HG03045 (cell line): ENCODE results near the gene SMG6.
"Not testable (repeated sequence)": the region's sequence is repeated elsewhere in the genome, so short reads cannot be mapped to it uniquely, and the experiment has no call there.

ENCODE experiments used
- ATAC-seq: cut with Tn5 transposase; IDR thresholded peaks from one replicate; pipeline ENCODE4 v1.9.1; 2021; ENCODE audit warnings: mild to moderate bottlenecking, moderate library complexity; ENCODE audit not compliant: unreplicated experiment

SMG6 gene

GRCh38 chr17:2309338-2310154, 6.0 kb upstream of the SMG6 start:
- ATAC-seq: no peak

DNA sequence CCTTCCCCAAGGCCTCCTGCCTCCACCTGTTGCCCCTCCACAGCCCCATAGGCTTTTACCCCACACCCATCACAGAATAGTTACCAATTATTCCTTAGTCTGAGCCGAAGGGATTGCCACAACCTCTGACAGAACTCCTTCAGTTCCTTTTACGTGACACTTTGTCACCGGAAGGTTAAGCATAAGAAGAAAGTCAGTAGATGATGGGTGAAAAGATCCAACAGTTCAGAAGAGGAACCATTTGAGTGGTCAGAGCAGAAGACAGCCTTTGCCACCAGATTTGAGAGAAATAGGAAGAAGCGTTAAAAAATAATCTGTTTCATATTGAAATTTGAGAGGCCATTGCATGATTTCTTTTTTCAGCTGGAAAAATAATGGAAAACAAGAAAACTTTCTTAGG, 1.3 kb upstream of the SMG6 start:
- ATAC-seq: no peak

DNA sequence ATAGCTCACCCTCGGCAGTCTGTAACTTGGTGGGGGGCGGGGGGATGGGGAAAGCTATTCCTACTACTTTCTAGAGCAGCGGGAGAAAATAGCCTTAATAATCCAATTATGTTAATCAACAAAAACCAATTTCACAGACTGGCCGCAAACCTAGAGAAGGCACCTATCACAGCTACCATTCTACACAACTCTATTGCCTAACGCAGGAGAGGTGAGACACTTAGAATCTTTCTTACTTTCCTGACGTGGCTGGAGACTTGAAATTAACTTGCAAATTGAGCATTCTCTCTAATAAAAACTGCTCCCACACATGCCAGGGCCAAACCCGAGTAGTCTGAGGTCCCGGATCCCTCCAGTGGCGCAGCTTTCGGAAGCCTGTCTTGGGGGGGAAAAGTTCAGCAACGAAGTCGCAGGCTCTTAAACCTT, 794 bp downstream of the SMG6 start:
- ATAC-seq: no peak

DNA sequence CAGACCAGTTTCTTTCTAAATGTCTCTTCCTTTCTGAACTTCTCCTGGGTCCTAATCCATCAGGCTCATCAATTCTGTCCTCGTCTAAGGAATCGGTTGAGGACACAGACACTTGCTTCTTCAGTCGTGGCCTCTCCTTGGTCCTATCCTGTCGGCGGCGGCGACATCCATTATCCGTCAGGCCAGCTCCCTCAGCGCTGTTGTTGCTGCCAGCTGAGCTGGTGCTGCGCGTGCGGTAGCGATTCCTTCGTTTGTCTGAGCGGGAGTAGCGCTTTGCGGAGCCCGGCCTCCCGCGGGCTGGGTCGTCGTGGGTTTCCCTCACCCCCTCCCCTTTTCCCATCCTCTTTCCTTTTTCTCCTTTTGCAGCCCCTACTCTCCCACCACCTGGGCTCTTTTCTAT, 3.8 kb downstream of the SMG6 start:
- no peak for ATAC-seq

- ATAC-seq: no peak
Measured at GRCh38 chr17:2299136-2299535, 4.4 kb downstream of the SMG6 start.

- no peak for ATAC-seq
Measured at GRCh38 chr17:2297023-2297422, 6.6 kb downstream of the SMG6 start.

- no peak for ATAC-seq
Measured at GRCh38 chr17:2295575-2295974, 8.0 kb downstream of the SMG6 start.

GRCh38 chr17:2292100-2292499, 11.5 kb downstream of the SMG6 start:
- no peak for ATAC-seq

GRCh38 chr17:2289878-2290478, 13.6 kb downstream of the SMG6 start:
- ATAC-seq: no peak

DNA sequence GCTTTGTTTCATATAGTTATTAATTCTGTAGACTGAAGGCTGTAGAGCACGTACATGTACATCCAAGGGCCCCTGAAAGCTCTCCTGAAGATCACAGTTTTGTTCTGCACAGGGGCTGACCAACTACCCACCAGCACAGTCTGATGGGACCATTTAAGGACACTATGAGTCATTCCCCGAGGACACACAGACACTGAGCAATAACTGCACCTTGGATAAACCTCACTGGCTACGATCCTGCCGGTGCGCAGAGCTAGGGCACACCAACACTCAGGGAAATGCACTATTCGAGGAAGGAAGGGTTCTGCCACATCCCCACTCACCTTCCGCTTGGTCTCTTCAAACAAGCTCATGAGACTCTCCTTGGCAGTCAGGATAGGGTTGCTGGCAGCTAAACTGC, 20.3 kb downstream of the SMG6 start:
- no peak for ATAC-seq

DNA sequence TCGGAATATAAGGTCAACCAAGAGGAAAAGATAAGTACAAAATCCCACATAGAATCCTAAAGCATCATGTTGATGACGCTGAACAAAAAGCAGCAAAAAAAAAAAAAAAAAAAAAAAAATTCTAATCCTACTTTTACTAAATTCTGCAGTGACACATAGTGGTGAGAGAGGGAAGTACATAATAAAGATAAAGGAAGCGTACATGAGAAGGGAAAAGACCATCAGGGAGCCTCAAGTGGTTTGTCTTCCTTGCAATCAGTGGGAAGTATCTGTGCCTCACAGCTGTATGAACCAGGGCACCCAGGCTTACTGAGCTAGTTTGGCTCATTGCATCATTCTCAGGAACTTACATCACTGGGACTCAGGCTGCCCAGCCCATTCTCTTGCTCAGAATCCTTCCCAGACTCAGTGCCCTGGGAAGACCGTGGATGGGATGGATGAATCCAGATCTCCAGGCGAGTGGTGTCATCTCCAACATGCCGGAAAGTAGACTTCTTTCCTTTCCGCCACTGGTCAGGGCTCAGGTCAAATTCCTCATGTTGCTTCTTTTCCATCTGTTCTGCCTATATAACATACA, 21.2 kb downstream of the SMG6 start:
- ATAC-seq: no peak

DNA sequence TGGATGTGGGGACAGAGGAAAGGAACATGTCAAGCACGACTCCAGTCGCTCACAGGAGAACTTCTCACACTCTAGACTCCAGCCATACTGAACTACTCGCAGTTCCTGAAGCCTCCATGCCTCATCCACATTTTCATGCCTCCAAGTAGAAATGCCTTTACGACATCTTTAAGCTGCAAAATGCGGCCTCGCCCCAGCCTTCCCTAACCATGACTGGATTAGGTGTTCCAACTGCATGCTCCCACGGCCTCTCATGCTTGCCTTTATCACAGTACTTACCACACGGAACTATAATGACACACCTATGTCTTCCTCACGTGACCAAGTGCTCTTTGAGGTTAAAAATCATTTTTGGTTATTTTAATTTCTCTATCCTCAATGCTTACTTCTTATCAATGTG, 23.9 kb downstream of the SMG6 start:
- ATAC-seq: no peak

DNA sequence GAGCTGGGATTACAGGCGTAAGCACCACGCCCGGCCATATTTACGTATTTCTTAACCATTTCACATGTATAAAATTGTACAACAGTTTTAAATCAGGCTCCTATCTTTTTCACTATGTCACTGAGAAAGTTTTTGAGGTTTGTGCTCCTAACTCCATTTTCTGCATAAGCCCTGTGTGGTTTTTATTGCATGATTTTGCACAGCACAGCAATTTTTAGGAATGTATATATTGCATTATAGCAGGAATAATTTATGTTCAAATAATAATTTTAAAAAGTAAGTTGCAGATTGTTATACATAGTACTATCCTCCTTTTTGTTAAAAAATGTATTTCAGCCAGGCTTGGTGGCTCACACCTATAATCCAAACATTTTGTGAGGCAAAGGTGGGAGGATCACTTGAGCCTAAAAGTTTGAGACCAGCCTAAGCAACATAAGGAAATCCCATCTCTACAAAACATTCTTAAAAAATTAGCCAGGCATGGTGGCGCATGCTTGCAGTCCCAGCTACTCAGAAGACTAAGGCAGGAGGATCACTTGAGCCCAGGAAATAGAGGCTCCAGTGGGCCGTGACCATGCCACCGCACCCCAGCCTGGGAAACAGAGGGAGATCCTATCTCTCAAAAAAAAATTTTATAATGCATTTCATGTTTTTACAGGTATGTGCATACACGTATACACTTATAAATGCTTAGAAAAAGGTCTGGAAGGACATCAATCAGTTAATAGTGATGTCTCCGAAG, 26.0 kb downstream of the SMG6 start:
- ATAC-seq: no peak

DNA sequence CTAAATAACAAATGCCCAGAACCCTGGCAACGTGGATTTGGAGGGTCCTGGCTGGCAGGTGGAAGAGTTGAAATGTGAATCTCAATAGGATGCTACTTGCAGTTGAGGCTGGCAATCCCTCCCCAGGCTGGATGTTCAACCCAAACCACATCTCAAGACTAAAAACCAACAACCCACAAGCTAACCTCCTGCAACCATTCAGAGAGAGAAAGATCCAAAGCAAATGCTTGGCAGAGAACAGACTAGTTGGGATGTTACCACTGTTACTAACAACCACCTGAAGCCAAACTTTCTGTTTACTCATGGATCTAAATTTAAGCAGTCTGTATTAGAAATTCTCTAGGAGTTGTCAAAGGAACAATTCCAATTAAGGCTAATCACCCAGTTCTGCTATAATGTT, 27.9 kb downstream of the SMG6 start:
- no peak for ATAC-seq

DNA sequence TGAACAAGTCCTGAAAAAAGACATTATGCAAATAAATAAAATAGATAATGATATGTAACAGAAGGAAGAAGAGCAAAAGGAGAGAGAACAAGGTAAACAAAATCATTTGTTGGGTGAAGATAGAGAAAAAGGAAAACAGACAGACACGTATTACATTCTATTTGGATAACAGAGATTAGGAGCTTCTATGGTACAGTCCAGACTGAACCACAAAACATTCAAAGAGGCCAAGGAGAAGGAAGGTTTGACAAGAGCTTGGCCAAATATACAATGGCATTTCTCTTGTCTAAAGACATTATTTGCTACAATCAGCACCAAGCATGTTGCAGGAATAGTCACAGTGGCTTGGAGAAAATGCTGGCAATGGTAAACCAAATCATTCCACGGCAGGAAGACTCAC, 29.2 kb downstream of the SMG6 start:
- no peak for ATAC-seq

DNA sequence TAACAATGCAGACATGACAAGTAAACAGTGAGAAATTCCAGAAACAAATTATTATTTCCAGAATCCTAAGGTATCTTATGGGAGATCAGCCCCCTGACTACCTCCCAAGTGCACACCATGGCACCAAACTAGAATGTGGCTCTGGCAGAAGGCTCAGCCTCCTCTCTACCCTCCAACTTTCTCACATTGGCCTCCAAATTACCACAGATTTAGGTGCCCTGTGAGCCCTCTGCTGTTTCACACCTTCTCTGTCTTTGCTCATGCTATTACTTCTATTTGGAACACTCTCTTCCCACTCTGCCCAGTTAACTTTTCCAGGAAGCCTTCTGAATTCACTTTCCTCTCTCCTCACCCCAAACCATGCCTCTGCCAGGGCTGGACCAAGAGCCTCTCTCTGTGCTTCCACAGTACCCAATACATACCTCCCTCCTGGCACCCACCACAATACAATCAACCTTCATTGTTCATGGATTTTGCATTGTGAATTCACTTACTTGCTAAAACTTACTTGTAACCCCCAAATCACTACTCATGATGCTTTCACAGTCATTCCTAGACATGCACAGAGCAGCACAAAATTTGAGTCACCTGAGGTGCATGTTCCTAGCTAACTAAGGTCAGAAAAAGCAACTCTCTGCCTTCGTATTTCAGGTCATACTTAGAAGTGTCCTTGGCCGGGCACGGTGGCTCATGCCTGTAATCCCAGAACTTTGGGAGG, 31.4 kb downstream of the SMG6 start:
- no peak for ATAC-seq

DNA sequence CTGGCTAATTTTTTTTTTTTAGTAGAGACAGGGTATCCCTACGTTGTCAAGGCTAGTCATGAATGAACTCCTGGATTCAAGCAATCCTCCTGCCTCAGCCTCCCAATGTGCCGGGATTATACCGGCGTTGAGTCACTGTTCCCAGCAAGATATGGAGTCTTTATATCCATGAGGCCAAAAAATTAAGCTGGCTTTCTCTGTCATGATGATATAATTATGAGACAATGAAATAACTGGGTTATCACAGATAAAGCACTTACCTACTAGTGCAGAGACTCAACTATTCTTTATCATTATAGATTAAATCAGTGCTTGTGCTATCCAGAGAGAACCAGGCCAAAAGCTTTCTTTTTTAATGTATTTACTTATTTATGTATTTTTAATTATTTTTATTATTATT, 36.2 kb downstream of the SMG6 start:
- ATAC-seq: no peak

GRCh38 chr17:2266865-2267228, 36.7 kb downstream of the SMG6 start:
- ATAC-seq: peak; percentile 14

- ATAC-seq: peak; percentile 63
Measured at GRCh38 chr17:2266045-2266864, 37.3 kb downstream of the SMG6 start.

- ATAC-seq: not testable (repeated sequence)
Measured at GRCh38 chr17:2265166-2265565, 38.4 kb downstream of the SMG6 start.
